ENCODE measurements around the gene PANK2. TPM values are rescaled to one million over a fixed set of nuclear protein-coding genes. Genes with fewer than 3 reads are reported as not detected.
"Not testable (repeated sequence)": the region's sequence is repeated elsewhere in the genome, so short reads cannot be mapped to it uniquely, and the experiment has no call there.

Gene PANK2
- total RNA-seq, 1 experiment from 2014 or later, result 77.4 TPM

GRCh38 chr20:3972161-3972560 is 83.0 kb downstream of the PANK2 start:
- no peaks in the 10 kb centered on the region for H3K36me3 ChIP-seq (ENCODE audit: insufficient read depth, low read length, poor library complexity, severe bottlenecking)
- ChIA-PET CTCF (no interaction called here), POLR2A (ENCODE audit: low non-redundant PET) (no interaction called here)
- no peaks in the 10 kb centered on the region for H3K9me3 ChIP-seq (ENCODE audit: low read depth, low read length, poor library complexity, severe bottlenecking)
- DNase-seq (ENCODE audit: low spot score), result no peak
- no peaks in the 10 kb centered on the region for H3K27me3 ChIP-seq (replicated peaks; ENCODE audit: insufficient read depth, low read depth, low read length, poor library complexity)
- no TSS peak for BruUV-seq (replicated peaks)
- no peaks in the 10 kb centered on the region for H3K4me1 ChIP-seq (ENCODE audit: insufficient read depth, low read length, poor library complexity, severe bottlenecking)
- H3K27ac ChIP-seq (ENCODE audit: low read depth, low read length, poor library complexity, severe bottlenecking), result no peak overlapping the region
- no peak overlapping the region for H3K4me3 ChIP-seq (ENCODE audit: low read depth, low read length, poor library complexity, severe bottlenecking)
- TF ChIP-seq EZH2 (IDR thresholded peaks at IDR 0.05; ENCODE audit: borderline replicate concordance, low read depth, low read length, poor library complexity, severe bottlenecking), result no peak
- no peak for TF ChIP-seq CTCF (conservative IDR thresholded peaks at IDR 0.05; ENCODE audit: low read depth, low read length)
- intact Hi-C loops (cut with micrococcal nuclease; ENCODE audit: unreplicated experiment), result no loop called here

- H3K27me3 ChIP-seq (replicated peaks; ENCODE audit: insufficient read depth, low read depth, low read length, poor library complexity); CTCF ChIA-PET; intact Hi-C loops (cut with micrococcal nuclease; ENCODE audit: unreplicated experiment); BruUV-seq (replicated peaks); H3K27ac ChIP-seq (ENCODE audit: low read depth, low read length, poor library complexity, severe bottlenecking); H3K36me3 ChIP-seq (ENCODE audit: insufficient read depth, low read length, poor library complexity, severe bottlenecking); DNase-seq (ENCODE audit: low spot score); H3K4me1 ChIP-seq (ENCODE audit: insufficient read depth, low read length, poor library complexity, severe bottlenecking); H3K9me3 ChIP-seq (ENCODE audit: low read depth, low read length, poor library complexity, severe bottlenecking); H3K4me3 ChIP-seq (ENCODE audit: low read depth, low read length, poor library complexity, severe bottlenecking); POLR2A ChIA-PET (ENCODE audit: low non-redundant PET): not testable (repeated sequence)
Observed at GRCh38 chr20:3972631-3973030, 83.4 kb downstream of the PANK2 start.

- intact Hi-C loops (cut with micrococcal nuclease; ENCODE audit: unreplicated experiment), result no loop called here
- Histone ChIP-seq H3K36me3 (ENCODE audit: insufficient read depth, low read length, poor library complexity, severe bottlenecking) (no peaks in the 10 kb centered on the region), H3K4me3 (ENCODE audit: low read depth, low read length, poor library complexity, severe bottlenecking) (no peak overlapping the region), H3K4me1 (ENCODE audit: insufficient read depth, low read length, poor library complexity, severe bottlenecking) (no peaks in the 10 kb centered on the region), H3K9me3 (ENCODE audit: low read depth, low read length, poor library complexity, severe bottlenecking) (no peaks in the 10 kb centered on the region), H3K27me3 (replicated peaks; ENCODE audit: insufficient read depth, low read depth, low read length, poor library complexity) (no peaks in the 10 kb centered on the region), H3K27ac (ENCODE audit: low read depth, low read length, poor library complexity, severe bottlenecking) (no peak overlapping the region)
- no peak for DNase-seq (ENCODE audit: low spot score)
- TF ChIP-seq CTCF (conservative IDR thresholded peaks at IDR 0.05; ENCODE audit: low read depth, low read length) (no peak), EZH2 (IDR thresholded peaks at IDR 0.05; ENCODE audit: borderline replicate concordance, low read depth, low read length, poor library complexity, severe bottlenecking) (no peak)
- ChIA-PET POLR2A (ENCODE audit: low non-redundant PET) (no interaction called here), CTCF (no interaction called here)
- BruUV-seq (replicated peaks), result no TSS peak
Observed at GRCh38 chr20:3973705-3974104, 84.5 kb downstream of the PANK2 start.

- Histone ChIP-seq H3K27me3 (replicated peaks; ENCODE audit: insufficient read depth, low read depth, low read length, poor library complexity) (no peaks in the 10 kb centered on the region), H3K4me1 (ENCODE audit: insufficient read depth, low read length, poor library complexity, severe bottlenecking) (peaks cover 3% of the 10 kb centered on the region), H3K36me3 (ENCODE audit: insufficient read depth, low read length, poor library complexity, severe bottlenecking) (no peaks in the 10 kb centered on the region), H3K9me3 (ENCODE audit: low read depth, low read length, poor library complexity, severe bottlenecking) (no peaks in the 10 kb centered on the region), H3K4me3 (ENCODE audit: low read depth, low read length, poor library complexity, severe bottlenecking) (no peak overlapping the region), H3K27ac (ENCODE audit: low read depth, low read length, poor library complexity, severe bottlenecking) (no peak overlapping the region)
- intact Hi-C loops (cut with micrococcal nuclease; ENCODE audit: unreplicated experiment), result no loop called here
- BruUV-seq (replicated peaks), result no TSS peak
- no peak for DNase-seq (ENCODE audit: low spot score)
- CTCF ChIA-PET, result no interaction called here
- no peak for TF ChIP-seq CTCF (conservative IDR thresholded peaks at IDR 0.05; ENCODE audit: low read depth, low read length)
- TF ChIP-seq EZH2 (IDR thresholded peaks at IDR 0.05; ENCODE audit: borderline replicate concordance, low read depth, low read length, poor library complexity, severe bottlenecking), result no peak
- POLR2A ChIA-PET (ENCODE audit: low non-redundant PET), result no interaction called here
Observed at GRCh38 chr20:3976511-3976910, 87.3 kb downstream of the PANK2 start.

All from A673 (cell line).